ENCODE measurements around the gene GIT1.
A peak's percentile ranks its signal among the peaks of the same experiment; 100 is the strongest.

Gene GIT1

GRCh38 chr17:29594519-29595090, 5.2 kb upstream of the GIT1 start:
- no peak for DNase-seq (ENCODE audit: low read depth in 2 of 2)

GRCh38 chr17:29593591-29594518, 4.4 kb upstream of the GIT1 start:
- DNase-seq (ENCODE audit: low read depth in 2 of 2): no peak

- DNase-seq (ENCODE audit: low read depth in 2 of 2): no peak
Observed at GRCh38 chr17:29592850-29593551, 3.6 kb upstream of the GIT1 start, which contains the start of gene ANKRD13B. Gene ANKRD13B, plus strand, starts transcription at chr17:29593132. Its CDS starts 490 bp downstream, at chr17:29593622.

GRCh38 chr17:29591737-29592608, 2.5 kb upstream of the GIT1 start:
- peak; percentile 83 for DNase-seq (ENCODE audit: low read depth in 2 of 2)

- DNase-seq (ENCODE audit: low read depth in 2 of 2): no peak
Observed at GRCh38 chr17:29591146-29591736, 1.8 kb upstream of the GIT1 start.

GRCh38 chr17:29590411-29591145, 1.1 kb upstream of the GIT1 start:
- DNase-seq (ENCODE audit: low read depth in 2 of 2): no peak

- DNase-seq (ENCODE audit: low read depth in 2 of 2): no peak
Observed at GRCh38 chr17:29588562-29589411, 661 bp downstream of the GIT1 start.

- DNase-seq (ENCODE audit: low read depth in 2 of 2): no peak
Observed at GRCh38 chr17:29588017-29588561, 1.4 kb downstream of the GIT1 start.

- no peak for DNase-seq (ENCODE audit: low read depth in 2 of 2)
Observed at GRCh38 chr17:29587591-29587990, 1.9 kb downstream of the GIT1 start.

GRCh38 chr17:29586676-29587469, 2.6 kb downstream of the GIT1 start:
- DNase-seq (ENCODE audit: low read depth in 2 of 2): no peak

GRCh38 chr17:29585080-29585751, 4.2 kb downstream of the GIT1 start:
- no peak for DNase-seq (ENCODE audit: low read depth in 2 of 2)

- no peak for DNase-seq (ENCODE audit: low read depth in 2 of 2)
Observed at GRCh38 chr17:29584452-29585079, 4.9 kb downstream of the GIT1 start.

- DNase-seq (ENCODE audit: low read depth in 2 of 2): no peak
Observed at GRCh38 chr17:29583324-29584248, 5.9 kb downstream of the GIT1 start.

- DNase-seq (ENCODE audit: low read depth in 2 of 2): no peak
Observed at GRCh38 chr17:29582772-29583171, 6.7 kb downstream of the GIT1 start.

- no peak for DNase-seq (ENCODE audit: low read depth in 2 of 2)
Observed at GRCh38 chr17:29582254-29582765, 7.1 kb downstream of the GIT1 start.

All from stimulated activated CD8-positive, alpha-beta memory T cell treated with anti-CD3 and anti-CD28 coated beads, Interleukin-2, amount 100 ng/mL, for 48 hours (primary cell).